ES-I3 (cell line): ENCODE results near the gene PUS3.

ENCODE experiments used
- H3K36me3 ChIP-seq: 2 replicates; pipeline ENCODE4 v1.6.1; 2013; ENCODE audit warnings: mild to moderate bottlenecking, low read length, control low read depth, moderate library complexity; ENCODE audit not compliant: insufficient read depth
- H3K4me1 ChIP-seq: 2 replicates; pipeline ENCODE4 v1.6.1; 2013; ENCODE audit warnings: mild to moderate bottlenecking, control low read depth, low read length; ENCODE audit not compliant: insufficient read depth
- H3K9ac ChIP-seq: 2 replicates; pipeline ENCODE4 v1.6.1; 2013; ENCODE audit warnings: low read depth, mild to moderate bottlenecking, low read length, moderate library complexity
- H3K9me3 ChIP-seq: 2 replicates; pipeline ENCODE4 v1.6.1; 2013; ENCODE audit warnings: mild to moderate bottlenecking, low read length, moderate library complexity; ENCODE audit not compliant: control insufficient read depth, insufficient read depth

PUS3 gene

GRCh38 chr11:125944350-125945010 is 41.5 kb upstream of the PUS3 start:
- peaks cover 17% of the 10 kb centered on the region for H3K4me1 ChIP-seq
- H3K9me3 ChIP-seq, result no peaks in the 10 kb centered on the region
- no peaks in the 10 kb centered on the region for H3K36me3 ChIP-seq
- no peak overlapping the region for H3K9ac ChIP-seq

DNA sequence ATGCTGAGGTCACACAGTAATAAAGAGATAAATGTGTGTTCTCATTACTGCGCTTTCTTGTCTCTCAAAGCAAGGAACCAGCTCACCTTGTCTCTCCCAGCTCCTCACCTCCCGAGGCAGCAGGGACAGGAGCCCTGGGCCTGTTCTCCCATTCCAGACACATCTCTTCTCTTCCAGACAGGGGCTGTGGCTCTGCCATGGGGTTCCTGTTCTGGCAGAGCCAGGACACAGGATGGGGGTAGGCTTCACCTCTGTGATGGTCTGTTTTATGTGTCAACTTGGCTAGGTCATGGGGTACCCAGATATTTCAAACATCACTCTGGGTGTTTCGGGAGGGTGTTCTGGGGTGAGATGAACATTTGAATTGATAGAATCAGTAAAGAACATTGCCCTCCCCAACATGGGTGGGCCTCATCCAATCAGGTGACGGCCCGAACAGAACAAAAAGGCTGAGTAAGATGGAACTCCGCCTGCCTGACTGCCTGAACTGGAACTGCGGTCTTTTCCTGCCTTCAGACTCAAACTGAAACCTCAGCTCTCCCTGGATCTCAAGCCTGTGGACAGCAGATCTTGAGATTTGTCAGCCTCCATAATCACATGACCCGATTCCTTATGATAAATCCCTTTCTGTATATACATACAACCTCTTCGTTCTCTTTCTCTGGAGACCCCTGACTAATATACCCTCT is 40.8 kb upstream of the PUS3 start:
- no peaks in the 10 kb centered on the region for H3K36me3 ChIP-seq
- no peaks in the 10 kb centered on the region for H3K9me3 ChIP-seq
- H3K9ac ChIP-seq, result no peak overlapping the region
- H3K4me1 ChIP-seq, result peaks cover 17% of the 10 kb centered on the region

DNA sequence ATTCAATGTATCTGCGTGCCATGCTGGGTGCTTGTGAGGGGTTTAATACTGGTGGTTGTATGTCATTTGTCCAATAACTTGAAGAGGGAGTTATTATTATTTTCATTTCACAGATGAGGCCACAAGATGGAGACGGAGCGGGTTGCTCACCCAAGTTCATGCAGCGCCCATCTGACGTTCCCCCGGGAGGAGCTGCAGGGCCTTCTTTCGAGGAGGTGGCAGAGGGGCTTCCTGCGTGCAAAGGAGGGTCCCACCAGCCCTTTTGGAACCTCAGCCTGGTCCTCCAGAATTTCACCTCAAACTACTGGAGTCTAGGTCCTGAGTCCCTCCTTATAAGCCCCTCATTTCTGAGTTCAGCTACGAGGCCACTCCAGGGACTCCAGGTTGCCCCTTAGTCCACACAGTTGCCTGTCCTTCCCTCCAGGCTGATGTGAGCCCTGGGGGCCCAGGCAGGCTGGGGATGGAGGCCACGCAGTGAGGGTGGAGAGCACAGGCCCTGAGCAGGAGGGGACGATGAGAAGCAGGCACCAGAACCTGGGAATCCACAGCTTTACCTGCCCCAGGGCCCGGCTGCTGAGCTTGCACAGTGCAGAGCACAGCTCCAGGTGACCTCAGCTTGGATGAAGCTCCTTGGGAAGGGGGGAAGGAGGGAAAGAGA is 39.9 kb upstream of the PUS3 start:
- Histone ChIP-seq H3K9me3 (no peaks in the 10 kb centered on the region), H3K9ac (no peak overlapping the region), H3K4me1 (peaks cover 17% of the 10 kb centered on the region), H3K36me3 (no peaks in the 10 kb centered on the region)

GRCh38 chr11:125941619-125942611 is 38.9 kb upstream of the PUS3 start:
- no peaks in the 10 kb centered on the region for H3K36me3 ChIP-seq
- no peaks in the 10 kb centered on the region for H3K9me3 ChIP-seq
- peaks cover 17% of the 10 kb centered on the region for H3K4me1 ChIP-seq
- no peak overlapping the region for H3K9ac ChIP-seq

DNA sequence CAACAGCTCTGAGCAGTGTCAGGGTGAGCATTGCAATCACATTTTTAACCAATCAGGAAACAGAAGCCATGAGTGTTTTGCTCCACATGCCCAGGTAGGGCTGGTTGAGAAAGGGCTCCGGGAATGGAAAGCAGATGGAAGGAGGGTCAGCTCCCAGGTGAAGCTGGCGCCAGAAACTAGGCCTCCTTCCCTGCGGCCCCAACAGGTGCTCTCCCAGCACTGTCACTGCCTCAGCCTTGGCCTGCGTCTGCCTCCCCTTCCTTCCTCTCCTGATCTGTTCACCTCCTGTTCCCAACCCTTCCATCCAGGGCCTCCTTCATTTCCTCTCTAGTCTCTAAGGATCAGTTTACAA is 38.2 kb upstream of the PUS3 start:
- no peak overlapping the region for H3K9ac ChIP-seq

GRCh38 chr11:125940145-125940544 is 37.1 kb upstream of the PUS3 start:
- no peak overlapping the region for H3K9ac ChIP-seq
- H3K36me3 ChIP-seq, result no peaks in the 10 kb centered on the region
- no peaks in the 10 kb centered on the region for H3K9me3 ChIP-seq
- H3K4me1 ChIP-seq, result peaks cover 14% of the 10 kb centered on the region

More for the DNA sequence above, 38.2 kb upstream of the PUS3 start:
- H3K4me1 ChIP-seq, result peaks cover 17% of the 10 kb centered on the region
- H3K36me3 ChIP-seq, result no peaks in the 10 kb centered on the region
- H3K9me3 ChIP-seq, result no peaks in the 10 kb centered on the region

GRCh38 chr11:125939081-125939521 is 36.1 kb upstream of the PUS3 start:
- no peaks in the 10 kb centered on the region for H3K9me3 ChIP-seq
- H3K9ac ChIP-seq, result no peak overlapping the region
- no peaks in the 10 kb centered on the region for H3K36me3 ChIP-seq
- peaks cover 14% of the 10 kb centered on the region for H3K4me1 ChIP-seq

- Histone ChIP-seq H3K9ac (no peak overlapping the region), H3K4me1 (peaks cover 20% of the 10 kb centered on the region)
Measured at GRCh38 chr11:125938418-125938817, 35.4 kb upstream of the PUS3 start.

DNA sequence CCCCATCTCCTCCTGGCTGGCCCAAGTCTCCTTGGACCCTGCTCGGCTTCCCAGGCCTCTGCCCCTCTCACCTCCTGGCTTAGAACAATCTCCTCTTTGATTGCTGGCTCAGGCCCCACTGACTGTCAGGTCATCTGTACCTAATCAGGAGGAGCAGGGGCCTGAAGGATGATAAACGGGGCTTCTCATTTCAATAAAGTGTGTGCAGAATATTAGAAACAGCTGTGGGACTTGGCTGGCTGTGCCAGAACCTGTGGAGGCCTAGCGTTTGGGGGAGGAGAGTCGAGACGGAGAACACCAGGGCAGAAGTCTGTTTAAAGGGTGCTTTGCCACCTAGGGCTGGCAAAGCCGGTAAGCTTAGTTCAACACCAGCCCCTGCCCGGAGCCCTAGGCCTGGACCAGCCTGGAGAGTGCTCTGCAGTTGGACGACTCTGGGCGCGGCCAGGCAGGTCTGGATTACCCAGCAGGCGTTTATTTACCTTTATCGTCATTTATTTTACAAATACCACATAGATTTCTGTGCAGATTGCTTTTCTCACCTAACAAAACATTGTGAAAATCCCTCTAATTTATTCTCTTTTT is 32.7 kb upstream of the PUS3 start:
- H3K4me1 ChIP-seq, result peaks cover 29% of the 10 kb centered on the region
- no peak overlapping the region for H3K9ac ChIP-seq
- H3K36me3 ChIP-seq, result no peaks in the 10 kb centered on the region
- no peaks in the 10 kb centered on the region for H3K9me3 ChIP-seq

More at GRCh38 chr11:125938418-125938817, 35.4 kb upstream of the PUS3 start:
- no peaks in the 10 kb centered on the region for H3K9me3 ChIP-seq
- H3K36me3 ChIP-seq, result no peaks in the 10 kb centered on the region

DNA sequence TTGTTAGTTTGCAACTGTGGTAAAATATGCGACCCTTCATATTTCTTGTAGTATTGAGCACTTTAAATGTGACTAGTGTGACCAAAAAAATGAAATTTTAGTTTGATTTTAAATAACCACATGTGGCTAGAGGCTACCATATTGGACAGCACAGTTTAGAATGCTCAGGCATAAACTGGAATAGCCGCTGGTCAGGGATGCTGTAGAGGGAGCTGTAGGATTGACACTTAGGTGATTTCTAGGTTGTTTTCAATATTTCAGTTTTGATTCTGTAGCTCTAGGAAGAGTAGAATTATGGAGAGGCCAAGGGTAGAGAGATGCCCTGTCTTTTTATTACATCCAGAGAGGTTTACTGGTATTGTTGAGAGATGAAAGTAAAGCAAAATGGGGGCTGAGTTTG is 32.0 kb upstream of the PUS3 start:
- H3K9me3 ChIP-seq, result no peaks in the 10 kb centered on the region
- no peaks in the 10 kb centered on the region for H3K36me3 ChIP-seq
- no peak overlapping the region for H3K9ac ChIP-seq
- H3K4me1 ChIP-seq, result peaks cover 29% of the 10 kb centered on the region

DNA sequence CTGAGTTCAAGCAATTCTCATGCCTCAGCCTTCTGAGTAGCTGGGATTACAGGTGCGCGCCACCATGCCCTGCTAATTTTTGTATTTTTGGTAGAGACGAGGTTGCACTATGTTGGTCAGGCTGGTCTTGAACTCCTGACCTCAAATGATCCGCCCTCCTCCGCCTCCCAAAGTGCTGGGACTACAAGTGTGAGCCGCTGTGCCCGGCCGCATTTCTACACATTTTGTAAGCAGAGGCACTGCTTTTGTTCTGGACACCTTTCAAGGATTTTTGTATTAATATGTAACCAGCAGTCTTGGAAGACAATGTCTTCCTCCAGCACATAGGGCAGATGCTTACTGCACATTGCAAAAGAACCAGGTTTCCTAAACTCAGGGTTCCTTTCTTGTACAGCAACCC is 31.5 kb upstream of the PUS3 start:
- peaks cover 29% of the 10 kb centered on the region for H3K4me1 ChIP-seq
- no peaks in the 10 kb centered on the region for H3K9me3 ChIP-seq
- no peak overlapping the region for H3K9ac ChIP-seq
- H3K36me3 ChIP-seq, result no peaks in the 10 kb centered on the region

- Histone ChIP-seq H3K9me3 (no peaks in the 10 kb centered on the region), H3K36me3 (no peaks in the 10 kb centered on the region), H3K4me1 (peaks cover 29% of the 10 kb centered on the region), H3K9ac (peak overlapping the region; percentile 3; the same call in 1 of the 2 replicates)
Measured at GRCh38 chr11:125933030-125933813, 30.2 kb upstream of the PUS3 start.

DNA sequence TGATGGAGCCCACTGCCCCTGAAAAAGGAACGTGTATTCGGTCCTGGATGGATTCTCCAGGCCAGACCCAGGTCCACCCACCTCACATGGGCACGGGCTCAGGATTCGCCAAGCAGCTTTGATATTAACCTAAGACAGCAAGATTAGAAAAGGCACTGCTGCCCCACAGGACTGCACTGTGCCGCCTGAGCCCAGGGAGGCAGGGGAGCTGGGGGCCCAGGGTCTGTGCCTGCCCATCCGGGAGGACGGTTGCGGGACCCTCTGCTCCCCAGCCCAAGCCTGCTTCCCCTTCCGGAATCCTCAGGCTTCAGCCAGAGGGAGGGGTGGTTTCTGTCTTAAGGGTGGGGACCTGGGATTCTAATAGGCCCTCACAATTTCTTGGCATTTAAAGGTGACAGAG is 29.3 kb upstream of the PUS3 start:
- Histone ChIP-seq H3K36me3 (no peaks in the 10 kb centered on the region), H3K4me1 (peaks cover 29% of the 10 kb centered on the region), H3K9me3 (no peaks in the 10 kb centered on the region), H3K9ac (no peak overlapping the region)
